K562 (cell line): Measurements from ENCODE around the gene USP24. TPM values are rescaled to one million over a fixed set of nuclear protein-coding genes. Genes with fewer than 3 reads are reported as not detected.

ENCODE experiments used
- ARID3B ChIP-seq: fragments of 250-450 bp; sonication (Bioruptor Pico); IDR thresholded peaks from 2 replicates; pipeline ENCODE4 v1.4.0; 2020; ENCODE audit warnings: borderline replicate concordance
- FOXA1 ChIP-seq: fragments of 450-650 bp; IDR thresholded peaks from 2 replicates; pipeline ENCODE4 v1.6.1; 2016; ENCODE audit warnings: mild to moderate bottlenecking, borderline replicate concordance
- GABPA ChIP-seq: fragments of 200-800 bp; sonication (Bioruptor generic); conservative IDR thresholded peaks from 2 replicates; pipeline ENCODE4 v1.6.1; 2016; ENCODE audit warnings: low read depth, missing genetic modification characterization, missing compliant biosample characterization
- GATAD2B ChIP-seq: fragments of 450-650 bp; IDR thresholded peaks from 2 replicates; pipeline ENCODE4 v1.6.1; 2017; ENCODE audit warnings: mild to moderate bottlenecking, borderline replicate concordance
- MECOM ChIP-seq: fragments of 250-450 bp; sonication (Bioruptor Pico); IDR thresholded peaks from 2 replicates; pipeline ENCODE4 v1.8.0; 2022; ENCODE audit warnings: inconsistent platforms
- PHF21A ChIP-seq: fragments of 450-650 bp; IDR thresholded peaks from 2 replicates; pipeline ENCODE4 v1.6.1; 2017; ENCODE audit warnings: low read depth, borderline replicate concordance
- PHF8 ChIP-seq: fragments of 200-600 bp; sonication (generic); IDR thresholded peaks from 2 replicates; pipeline ENCODE4 v1.6.1; 2012; ENCODE audit warnings: mixed run types, mild to moderate bottlenecking, inconsistent platforms, low read length, moderate library complexity, borderline replicate concordance
- RFX7 ChIP-seq: fragments of 250-450 bp; sonication (Bioruptor Pico); IDR thresholded peaks from 2 replicates; pipeline ENCODE4 v1.5.1; 2021; ENCODE audit warnings: mild to moderate bottlenecking
- SIX5 ChIP-seq, 2 experiments: IDR thresholded peaks; 2 replicates each; pipeline ENCODE4 v1.6.1; 2011; ENCODE audit warnings: low read length in 2 of 2, borderline replicate concordance in 1 of 2, low read depth in 1 of 2, mild to moderate bottlenecking in 1 of 2, moderate library complexity in 1 of 2; ENCODE audit not compliant: insufficient read depth in 1 of 2
- SMAD3 ChIP-seq: fragments of 450-650 bp; formaldehyde crosslinking; conservative IDR thresholded peaks from 2 replicates; pipeline ENCODE4 v1.4.0; 2020; ENCODE audit warnings: mild to moderate bottlenecking
- ZNF347 ChIP-seq: fragments of 450-650 bp; formaldehyde crosslinking; IDR thresholded peaks from 2 replicates; pipeline ENCODE4 v1.4.0; 2020; ENCODE audit warnings: low read depth, mild to moderate bottlenecking, moderate library complexity
- ZNF384 ChIP-seq: IDR thresholded peaks from 2 replicates; pipeline ENCODE4 v1.6.1; 2012; ENCODE audit warnings: low read depth, low read length, improper control_type of control experiment
- ZNF511 ChIP-seq: sonication (generic); formaldehyde crosslinking; IDR thresholded peaks from 2 replicates; pipeline ENCODE4 v1.8.0; 2022; ENCODE audit warnings: mild to moderate bottlenecking, missing genetic modification reagents
- ZNF609 ChIP-seq: sonication (generic); formaldehyde crosslinking; IDR thresholded peaks from 2 replicates; pipeline ENCODE4 v1.8.1; 2023; ENCODE audit warnings: missing genetic modification reagents, mild to moderate bottlenecking, borderline replicate concordance
- ZNF785 ChIP-seq: fragments of 250-450 bp; sonication (Bioruptor Pico); IDR thresholded peaks from 2 replicates; pipeline ENCODE4 v1.4.0; 2020; ENCODE audit warnings: mild to moderate bottlenecking
- polyA plus RNA-seq, 8 experiments: library from polyadenylated mRNA; depleted of rRNA in 4 of 8; stranded (reverse) in 5 of 8; unstranded in 3 of 8; fragments of >200 nt; fragmentation: Nextera tagmentation in 2 of 8; fragmentation: Illumina TruSeq in 1 of 8; extraction: Ambion mirVana in 2 of 8; extraction: Trizol in 1 of 8; gene quantifications; 2 replicates each; pipeline versions ENCODE4 v1.2.1 to v1.2.3, GENCODE V29; 2011 to 2014; ENCODE audit warnings: inconsistent platforms in 1 of 8, missing spikeins in 1 of 8
- total RNA-seq, 7 experiments: library from RNA; depleted of rRNA in 6 of 7; stranded (reverse); fragments of >200 nt in 6 of 7; fragmentation: Illumina TruSeq in 2 of 7; extraction: Trizol in 2 of 7; gene quantifications; 2 replicates each; pipeline versions ENCODE4 v1.2.1 to v1.2.3, GENCODE V29; 2011 to 2021; ENCODE audit warnings: low replicate concordance in 1 of 7
- TF ChIP-seq, protein P1 (sequence below): fragments of 450-650 bp; IDR thresholded peaks from 2 replicates; pipeline ENCODE4 v1.6.1; 2016
- TF ChIP-seq, protein P2 (sequence below): fragments of 150-350 bp; conservative IDR thresholded peaks from 2 replicates; pipeline ENCODE4 v1.6.1; 2014; ENCODE audit warnings: low read length

Gene USP24
- total and polyA plus RNA-seq, 9 of the 15 experiments (the other 6 are each of a cell fraction or from before 2014, with no cell fraction given) = 7.7 to 62.6 (median 36.8) TPM

DNA sequence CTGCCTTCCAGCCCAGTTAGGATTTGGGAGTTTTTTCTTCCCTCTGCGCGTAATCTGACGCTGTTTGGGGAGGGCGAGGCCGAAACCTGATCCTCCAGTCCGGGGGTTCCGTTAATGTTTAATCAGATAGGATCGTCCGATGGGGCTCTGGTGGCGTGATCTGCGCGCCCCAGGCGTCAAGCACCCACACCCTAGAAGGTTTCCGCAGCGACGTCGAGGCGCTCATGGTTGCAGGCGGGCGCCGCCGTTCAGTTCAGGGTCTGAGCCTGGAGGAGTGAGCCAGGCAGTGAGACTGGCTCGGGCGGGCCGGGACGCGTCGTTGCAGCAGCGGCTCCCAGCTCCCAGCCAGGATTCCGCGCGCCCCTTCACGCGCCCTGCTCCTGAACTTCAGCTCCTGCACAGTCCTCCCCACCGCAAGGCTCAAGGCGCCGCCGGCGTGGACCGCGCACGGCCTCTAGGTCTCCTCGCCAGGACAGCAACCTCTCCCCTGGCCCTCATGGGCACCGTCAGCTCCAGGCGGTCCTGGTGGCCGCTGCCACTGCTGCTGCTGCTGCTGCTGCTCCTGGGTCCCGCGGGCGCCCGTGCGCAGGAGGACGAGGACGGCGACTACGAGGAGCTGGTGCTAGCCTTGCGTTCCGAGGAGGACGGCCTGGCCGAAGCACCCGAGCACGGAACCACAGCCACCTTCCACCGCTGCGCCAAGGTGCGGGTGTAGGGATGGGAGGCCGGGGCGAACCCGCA is 175.7 kb downstream of the USP24 start, which contains the start of gene PCSK9 (continued):
- TF ChIP-seq ZNF384 (peak; percentile 46; the same call in 1 of the 2 replicates), ZNF511 (CRISPR knock-in tag) (no peak), ZNF609 (no peak), ARID3B (CRISPR knock-in tag) (no peak), PHF21A (no peak), SMAD3 (CRISPR knock-in tag) (no peak), PHF8 (peak; percentile 66; the same call in 1 of the 2 replicates), SIX5 (IDR thresholded peaks at IDR 0.05; ENCODE audit: borderline replicate concordance in 1 of 2, insufficient read depth in 1 of 2, low read depth in 1 of 2, low read length in 2 of 2) (no peak), MECOM (CRISPR knock-in tag) (no peak), ZNF347 (no peak), RFX7 (CRISPR knock-in tag) (no peak), GATAD2B (no peak), GABPA (tag) (no peak), ZNF785 (CRISPR knock-in tag) (no peak), FOXA1 (no peak)
- TF ChIP-seq, protein P1, sequence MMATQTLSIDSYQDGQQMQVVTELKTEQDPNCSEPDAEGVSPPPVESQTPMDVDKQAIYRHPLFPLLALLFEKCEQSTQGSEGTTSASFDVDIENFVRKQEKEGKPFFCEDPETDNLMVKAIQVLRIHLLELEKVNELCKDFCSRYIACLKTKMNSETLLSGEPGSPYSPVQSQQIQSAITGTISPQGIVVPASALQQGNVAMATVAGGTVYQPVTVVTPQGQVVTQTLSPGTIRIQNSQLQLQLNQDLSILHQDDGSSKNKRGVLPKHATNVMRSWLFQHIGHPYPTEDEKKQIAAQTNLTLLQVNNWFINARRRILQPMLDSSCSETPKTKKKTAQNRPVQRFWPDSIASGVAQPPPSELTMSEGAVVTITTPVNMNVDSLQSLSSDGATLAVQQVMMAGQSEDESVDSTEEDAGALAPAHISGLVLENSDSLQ = no peak
- TF ChIP-seq, protein P2, sequence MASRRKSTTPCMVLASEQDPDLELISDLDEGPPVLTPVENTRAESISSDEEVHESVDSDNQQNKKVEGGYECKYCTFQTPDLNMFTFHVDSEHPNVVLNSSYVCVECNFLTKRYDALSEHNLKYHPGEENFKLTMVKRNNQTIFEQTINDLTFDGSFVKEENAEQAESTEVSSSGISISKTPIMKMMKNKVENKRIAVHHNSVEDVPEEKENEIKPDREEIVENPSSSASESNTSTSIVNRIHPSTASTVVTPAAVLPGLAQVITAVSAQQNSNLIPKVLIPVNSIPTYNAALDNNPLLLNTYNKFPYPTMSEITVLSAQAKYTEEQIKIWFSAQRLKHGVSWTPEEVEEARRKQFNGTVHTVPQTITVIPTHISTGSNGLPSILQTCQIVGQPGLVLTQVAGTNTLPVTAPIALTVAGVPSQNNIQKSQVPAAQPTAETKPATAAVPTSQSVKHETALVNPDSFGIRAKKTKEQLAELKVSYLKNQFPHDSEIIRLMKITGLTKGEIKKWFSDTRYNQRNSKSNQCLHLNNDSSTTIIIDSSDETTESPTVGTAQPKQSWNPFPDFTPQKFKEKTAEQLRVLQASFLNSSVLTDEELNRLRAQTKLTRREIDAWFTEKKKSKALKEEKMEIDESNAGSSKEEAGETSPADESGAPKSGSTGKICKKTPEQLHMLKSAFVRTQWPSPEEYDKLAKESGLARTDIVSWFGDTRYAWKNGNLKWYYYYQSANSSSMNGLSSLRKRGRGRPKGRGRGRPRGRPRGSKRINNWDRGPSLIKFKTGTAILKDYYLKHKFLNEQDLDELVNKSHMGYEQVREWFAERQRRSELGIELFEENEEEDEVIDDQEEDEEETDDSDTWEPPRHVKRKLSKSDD = no peak
